H1 (cell line): ENCODE measurements around the gene FAM120A. TPM values are rescaled to one million over a fixed set of nuclear protein-coding genes. Genes with fewer than 3 reads are reported as not detected.

Source experiments
- CBX8 ChIP-seq: fragments of 300-800, 300-1000 bp; sonication (generic); IDR thresholded peaks from 2 replicates; pipeline ENCODE4 v1.7.1; 2016; ENCODE audit warnings: low read depth, low read length, borderline replicate concordance
- YY1 ChIP-seq: IDR thresholded peaks from 2 replicates; pipeline ENCODE4 v1.6.1; 2011; ENCODE audit warnings: low read depth, mild to moderate bottlenecking, low read length
- ZNF274 ChIP-seq: IDR thresholded peaks from 2 replicates; pipeline ENCODE4 v1.7.0; 2012; ENCODE audit warnings: low read length, borderline replicate concordance; ENCODE audit errors: extremely low read depth
- polyA plus RNA-seq, 7 experiments: library from polyadenylated mRNA; depleted of rRNA in 3 of 7; stranded (reverse) in 5 of 7; unstranded in 2 of 7; fragments of >200 nt in 5 of 7; fragments of 200-250 nt in 2 of 7; gene quantifications; 1 replicate in 5 of 7; 2 replicates in 1 of 7; 4 replicates in 1 of 7; pipeline versions ENCODE4 v1.2.1 to v1.2.3, GENCODE V29; 2011 to 2013; ENCODE audit warnings: missing spikeins in 2 of 7, mixed read lengths in 2 of 7
- total RNA-seq: library from RNA; stranded (reverse); fragmentation: NEBNext Ultra II Directional; extraction: Animal tissue kit (Norgen Biotek cat#: 25700); gene quantifications from 2 replicates; pipeline ENCODE4 v1.2.1, GENCODE V29; 2021

The FAM120A gene
- total and polyA plus RNA-seq, 2 of the 8 experiments (the other 6 are each of a cell fraction or from before 2014, with no cell fraction given): 24.9 to 54.7 TPM

DNA sequence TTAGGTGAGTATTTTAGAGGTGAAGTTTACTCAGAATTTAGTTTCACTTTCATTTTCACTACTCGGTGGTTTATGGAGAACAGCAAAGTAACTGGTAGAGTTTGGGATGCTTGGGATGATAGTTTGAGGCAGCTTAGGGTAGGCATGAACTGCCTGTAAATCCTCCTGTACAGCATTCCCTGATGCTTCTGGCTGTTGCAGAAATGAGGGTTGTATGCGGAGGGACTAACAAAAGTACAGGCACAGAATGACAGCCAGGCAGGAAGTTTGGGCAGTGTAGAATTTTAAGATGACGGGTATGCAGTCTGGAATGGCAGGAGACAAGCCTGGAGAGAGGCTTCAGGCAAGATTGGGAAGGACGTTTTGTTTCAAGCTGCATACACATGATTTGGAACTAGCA, 49.9 kb downstream of the FAM120A start (continued):
- TF ChIP-seq CBX8: no peak
- TF ChIP-seq ZNF274: no peak
- no peak for TF ChIP-seq YY1
